ENCODE measurements around the gene ST6GALNAC5. TPM values are rescaled to one million over a fixed set of nuclear protein-coding genes. Genes with fewer than 3 reads are reported as not detected.
A peak's percentile ranks its signal among the peaks of the same experiment; 100 is the strongest.

Gene ST6GALNAC5
- total RNA-seq, 3 donors from 2014 or later, result 0.48 to 53.4 (median 15.4) TPM

DNA sequence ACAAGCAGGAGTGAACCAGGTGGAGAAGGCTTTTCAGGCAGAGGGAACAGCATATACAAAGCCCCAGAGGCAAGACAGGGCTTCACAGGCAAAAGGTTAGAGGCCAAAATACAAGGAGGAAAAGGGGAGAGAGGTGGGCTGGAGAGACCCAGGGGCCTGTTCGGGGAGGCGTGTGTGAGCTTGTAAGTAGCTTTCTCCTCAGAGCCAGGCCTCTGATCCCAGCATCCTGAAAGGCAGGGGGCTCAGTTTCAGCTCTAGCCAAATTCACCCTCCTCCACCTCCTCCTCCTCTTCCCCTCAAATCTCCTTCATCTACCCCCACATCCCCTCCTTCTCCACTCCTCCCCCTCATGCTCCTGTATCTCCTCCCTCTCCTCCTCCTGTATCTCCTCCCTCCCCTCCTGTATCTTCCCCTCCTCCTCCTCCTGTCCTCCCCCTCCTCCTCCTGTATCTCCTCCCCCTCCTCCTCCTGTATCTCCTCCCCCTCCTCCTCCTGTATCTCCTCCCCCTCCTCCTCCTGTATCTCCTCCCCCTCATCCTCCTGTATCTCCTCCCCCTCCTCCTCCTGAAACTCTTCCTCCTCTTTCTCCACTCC lies 148.6 kb downstream of the ST6GALNAC5 start:
- no peak overlapping the region for H3K27ac ChIP-seq

DNA sequence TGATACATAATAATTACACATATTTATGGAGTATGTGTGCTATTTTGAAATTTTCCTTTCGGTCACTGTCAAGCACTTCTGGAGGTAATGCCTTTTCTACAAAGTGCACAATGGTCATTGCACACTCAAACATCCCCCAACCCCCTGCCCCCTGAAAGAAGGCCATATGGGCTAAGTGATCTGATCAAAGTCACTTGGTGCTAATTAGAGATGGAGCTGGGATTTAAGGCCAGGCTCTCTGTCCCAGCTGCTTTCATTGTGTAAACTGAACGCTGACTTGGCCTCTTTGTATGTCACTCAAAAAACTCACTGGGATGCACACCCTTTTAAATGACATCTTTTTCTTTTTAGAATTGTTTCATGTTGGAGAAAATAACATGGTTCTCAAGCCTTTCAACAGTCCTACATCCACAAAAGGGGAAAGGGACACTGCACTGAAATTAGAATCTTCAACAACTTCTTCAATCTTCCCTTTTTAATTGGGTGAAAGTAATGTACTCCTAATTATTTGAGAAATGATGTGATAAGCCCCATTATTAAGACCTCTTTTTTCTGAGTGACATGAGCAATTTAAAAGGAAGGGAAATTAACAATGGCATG lies 149.2 kb downstream of the ST6GALNAC5 start:
- peaks cover 0 to 4% of the 10 kb centered on the region in 2 donors for H3K4me1 ChIP-seq
- H3K4me3 ChIP-seq, result no peak overlapping the region
- H3K27me3 ChIP-seq, result no peaks in the 10 kb centered on the region
- TF ChIP-seq POLR2AphosphoS5 (IDR thresholded peaks at IDR 0.05) (no peak), POLR2A (IDR thresholded peaks at IDR 0.05) (no peak)
- TF ChIP-seq, protein P1, sequence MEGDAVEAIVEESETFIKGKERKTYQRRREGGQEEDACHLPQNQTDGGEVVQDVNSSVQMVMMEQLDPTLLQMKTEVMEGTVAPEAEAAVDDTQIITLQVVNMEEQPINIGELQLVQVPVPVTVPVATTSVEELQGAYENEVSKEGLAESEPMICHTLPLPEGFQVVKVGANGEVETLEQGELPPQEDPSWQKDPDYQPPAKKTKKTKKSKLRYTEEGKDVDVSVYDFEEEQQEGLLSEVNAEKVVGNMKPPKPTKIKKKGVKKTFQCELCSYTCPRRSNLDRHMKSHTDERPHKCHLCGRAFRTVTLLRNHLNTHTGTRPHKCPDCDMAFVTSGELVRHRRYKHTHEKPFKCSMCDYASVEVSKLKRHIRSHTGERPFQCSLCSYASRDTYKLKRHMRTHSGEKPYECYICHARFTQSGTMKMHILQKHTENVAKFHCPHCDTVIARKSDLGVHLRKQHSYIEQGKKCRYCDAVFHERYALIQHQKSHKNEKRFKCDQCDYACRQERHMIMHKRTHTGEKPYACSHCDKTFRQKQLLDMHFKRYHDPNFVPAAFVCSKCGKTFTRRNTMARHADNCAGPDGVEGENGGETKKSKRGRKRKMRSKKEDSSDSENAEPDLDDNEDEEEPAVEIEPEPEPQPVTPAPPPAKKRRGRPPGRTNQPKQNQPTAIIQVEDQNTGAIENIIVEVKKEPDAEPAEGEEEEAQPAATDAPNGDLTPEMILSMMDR (IDR thresholded peaks at IDR 0.05), result no peak
- DNase-seq (ENCODE audit: low spot score in 2 of 2), result no peak
- no peaks in the 10 kb centered on the region for H3K9me3 ChIP-seq
- intact Hi-C loops (cut with DNase I; ENCODE audit: low total_unique reads), result no loop called here
- H3K36me3 ChIP-seq, result no peaks in the 10 kb centered on the region
- H3K27ac ChIP-seq, result no peak overlapping the region

More for the DNA sequence above, 148.6 kb downstream of the ST6GALNAC5 start:
- intact Hi-C loops (cut with DNase I; ENCODE audit: low total_unique reads), result no loop called here
- TF ChIP-seq POLR2A (IDR thresholded peaks at IDR 0.05) (no peak), POLR2AphosphoS5 (IDR thresholded peaks at IDR 0.05) (no peak)
- TF ChIP-seq, protein P1 (IDR thresholded peaks at IDR 0.05), result no peak
- H3K9me3 ChIP-seq, result no peaks in the 10 kb centered on the region
- no peaks in the 10 kb centered on the region for H3K36me3 ChIP-seq
- DNase-seq (ENCODE audit: low spot score in 2 of 2), result no peak
- no peak overlapping the region for H3K4me3 ChIP-seq
- H3K27me3 ChIP-seq, result no peaks in the 10 kb centered on the region
- peaks cover 0 to 4% of the 10 kb centered on the region in 2 donors for H3K4me1 ChIP-seq

DNA sequence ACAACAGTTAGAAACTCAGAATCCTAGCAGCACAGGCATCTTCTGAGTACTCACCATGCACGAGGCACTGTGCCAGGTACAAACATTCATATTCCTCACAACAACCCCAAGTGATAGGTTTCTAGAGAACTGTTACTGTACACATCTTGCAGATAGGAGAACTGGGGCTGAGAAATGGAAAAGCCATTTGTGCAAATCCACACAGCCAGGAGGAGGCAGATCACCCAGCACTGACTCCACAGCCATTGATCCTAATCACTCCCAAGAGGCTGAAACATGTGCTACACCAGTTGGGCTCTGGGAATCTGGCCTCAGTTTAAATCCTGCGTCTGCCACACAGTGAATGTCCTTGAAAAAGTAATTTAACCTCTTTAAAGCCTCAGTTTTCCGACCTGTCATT lies 151.0 kb downstream of the ST6GALNAC5 start:
- intact Hi-C loops (cut with DNase I; ENCODE audit: low total_unique reads), result no loop called here
- DNase-seq (ENCODE audit: low spot score in 2 of 2), result no peak
- TF ChIP-seq POLR2AphosphoS5 (IDR thresholded peaks at IDR 0.05), result no peak
- TF ChIP-seq POLR2A (IDR thresholded peaks at IDR 0.05), result no peak
- TF ChIP-seq, protein P1 (IDR thresholded peaks at IDR 0.05), result no peak
- H3K27me3 ChIP-seq, result no peaks in the 10 kb centered on the region
- H3K4me3 ChIP-seq, result no peak overlapping the region
- H3K27ac ChIP-seq, result peak overlapping the region; percentile 18 to 61
- no peaks in the 10 kb centered on the region for H3K36me3 ChIP-seq
- H3K4me1 ChIP-seq, result peaks cover 0 to 4% of the 10 kb centered on the region in 2 donors
- no peaks in the 10 kb centered on the region for H3K9me3 ChIP-seq

DNA sequence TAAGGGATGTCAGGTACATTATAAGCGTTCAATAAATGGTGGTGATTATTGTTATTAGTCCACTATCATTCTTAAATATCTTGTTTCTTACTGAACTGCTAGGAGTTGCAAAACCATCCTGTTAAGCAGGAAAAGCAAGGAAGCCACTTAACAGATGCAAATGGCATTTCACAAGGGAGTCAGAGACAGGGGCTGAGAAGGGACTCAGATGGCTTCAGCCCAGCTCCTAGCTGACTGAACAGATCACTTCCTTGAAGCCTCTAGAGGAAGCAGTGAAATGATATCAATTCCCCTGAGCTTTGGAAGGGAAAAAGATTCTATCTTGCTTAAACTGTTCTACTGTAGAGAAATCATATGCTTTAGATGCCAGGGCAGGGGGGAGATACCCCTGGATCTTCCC lies 151.5 kb downstream of the ST6GALNAC5 start:
- Histone ChIP-seq H3K27me3 (no peaks in the 10 kb centered on the region), H3K4me3 (no peak overlapping the region), H3K9me3 (no peaks in the 10 kb centered on the region), H3K27ac (peak overlapping the region; percentile 18 to 61), H3K36me3 (no peaks in the 10 kb centered on the region), H3K4me1 (peaks cover 0 to 4% of the 10 kb centered on the region in 2 donors)
- no peak for TF ChIP-seq POLR2A (IDR thresholded peaks at IDR 0.05)
- intact Hi-C loops (cut with DNase I; ENCODE audit: low total_unique reads), result no loop called here
- DNase-seq (ENCODE audit: low spot score in 2 of 2), result peak in 1 of 2 donors; percentile 26

DNA sequence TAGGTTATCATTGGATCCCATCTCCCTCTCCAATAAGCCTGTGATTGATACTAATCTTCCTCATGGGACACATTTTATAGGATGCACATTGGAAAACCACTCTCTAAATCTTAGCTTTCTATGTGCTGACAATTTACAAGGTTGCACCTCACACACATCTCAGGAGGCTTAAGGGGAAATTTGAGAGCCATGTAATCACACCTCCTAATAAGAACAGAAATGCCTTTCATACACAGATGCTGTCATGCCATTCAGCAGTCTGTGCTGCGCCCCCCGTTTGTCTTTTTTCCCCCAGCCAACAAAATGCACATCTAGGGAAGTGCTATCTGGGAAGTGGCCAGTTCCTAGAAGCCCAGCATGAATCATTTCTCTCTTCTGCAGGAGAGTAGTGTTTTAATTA lies 154.5 kb downstream of the ST6GALNAC5 start:
- Histone ChIP-seq H3K27ac (no peak overlapping the region), H3K27me3 (no peaks in the 10 kb centered on the region), H3K9me3 (no peaks in the 10 kb centered on the region), H3K4me1 (peaks cover 0 to 4% of the 10 kb centered on the region in 2 donors), H3K4me3 (no peak overlapping the region), H3K36me3 (no peaks in the 10 kb centered on the region)
- intact Hi-C loops (cut with DNase I; ENCODE audit: low total_unique reads), result no loop called here
- DNase-seq (ENCODE audit: low spot score in 2 of 2), result no peak
- TF ChIP-seq, protein P1 (IDR thresholded peaks at IDR 0.05), result no peak
- TF ChIP-seq POLR2AphosphoS5 (IDR thresholded peaks at IDR 0.05), result no peak
- TF ChIP-seq POLR2A (IDR thresholded peaks at IDR 0.05), result no peak

All from breast epithelium (tissue), 4 donors.